GM18511 (cell line): ENCODE results near the gene PSMG2.
"Not testable (repeated sequence)": the region's sequence is repeated elsewhere in the genome, so short reads cannot be mapped to it uniquely, and the experiment has no call there.

ENCODE experiments used
- ATAC-seq: cut with Tn5 transposase; IDR thresholded peaks from one replicate; pipeline ENCODE4 v1.9.1; 2021; ENCODE audit warnings: mild to moderate bottlenecking, moderate library complexity; ENCODE audit not compliant: unreplicated experiment

The PSMG2 gene

GRCh38 chr18:12758566-12758965 is 55.7 kb downstream of the PSMG2 start:
- not testable (repeated sequence) for ATAC-seq

GRCh38 chr18:12765126-12765525 is 62.3 kb downstream of the PSMG2 start:
- no peak for ATAC-seq

GRCh38 chr18:12765586-12765985 is 62.7 kb downstream of the PSMG2 start:
- no peak for ATAC-seq

GRCh38 chr18:12766986-12767433 is 64.2 kb downstream of the PSMG2 start:
- ATAC-seq: no peak

GRCh38 chr18:12767580-12768155 is 64.8 kb downstream of the PSMG2 start:
- no peak for ATAC-seq

GRCh38 chr18:12768625-12769024 is 65.8 kb downstream of the PSMG2 start:
- ATAC-seq: no peak

GRCh38 chr18:12769136-12769535 is 66.3 kb downstream of the PSMG2 start:
- ATAC-seq: no peak

GRCh38 chr18:12769644-12770440 is 67.0 kb downstream of the PSMG2 start:
- no peak for ATAC-seq

- ATAC-seq: no peak
Measured at GRCh38 chr18:12770469-12771219, 67.8 kb downstream of the PSMG2 start.

GRCh38 chr18:12772111-12772510 is 69.3 kb downstream of the PSMG2 start:
- ATAC-seq: no peak

- no peak for ATAC-seq
Measured at GRCh38 chr18:12773369-12773768, 70.5 kb downstream of the PSMG2 start.

GRCh38 chr18:12774982-12775381 is 72.1 kb downstream of the PSMG2 start:
- ATAC-seq: no peak
